Measurements from ENCODE around the gene ERAP2.
"Not testable (repeated sequence)": the region's sequence is repeated elsewhere in the genome, so short reads cannot be mapped to it uniquely, and the experiment has no call there.

ERAP2 gene

GRCh38 chr5:96927008-96927407 lies 50.7 kb downstream of the ERAP2 start:
- H3K9me3 ChIP-seq (ENCODE audit: insufficient read depth, low read depth, low read length) = no peaks in the 10 kb centered on the region
- H3K27ac ChIP-seq (ENCODE audit: low read length) = no peak overlapping the region
- H3K4me3 ChIP-seq (ENCODE audit: low read length) = no peak overlapping the region
- H3K36me3 ChIP-seq (ENCODE audit: insufficient read depth, low read depth, low read length) = no peaks in the 10 kb centered on the region
- H3K9ac ChIP-seq (ENCODE audit: low read depth, low read length) = no peak overlapping the region
- peaks cover 3% of the 10 kb centered on the region; the same call in 1 of the 2 replicates for H3K4me1 ChIP-seq (ENCODE audit: insufficient read depth, low read length)
- no peaks in the 10 kb centered on the region for H3K27me3 ChIP-seq (ENCODE audit: insufficient read depth, low read length)

- Histone ChIP-seq H3K9ac (ENCODE audit: low read depth, low read length) (no peak overlapping the region), H3K4me1 (ENCODE audit: insufficient read depth, low read length) (peaks cover 10% of the 10 kb centered on the region), H3K27me3 (ENCODE audit: insufficient read depth, low read length) (peaks cover 9% of the 10 kb centered on the region; the same call in 1 of the 2 replicates), H3K36me3 (ENCODE audit: insufficient read depth, low read depth, low read length) (no peaks in the 10 kb centered on the region), H3K27ac (ENCODE audit: low read length) (no peak overlapping the region), H3K9me3 (ENCODE audit: insufficient read depth, low read depth, low read length) (no peaks in the 10 kb centered on the region), H3K4me3 (ENCODE audit: low read length) (no peak overlapping the region)
These were observed 52.8 kb downstream of the ERAP2 start for GRCh38 chr5:96928931-96929708.

- Histone ChIP-seq H3K27me3 (ENCODE audit: insufficient read depth, low read length) (peaks cover 10% of the 10 kb centered on the region; the same call in 1 of the 2 replicates), H3K27ac (ENCODE audit: low read length) (no peak overlapping the region), H3K9ac (ENCODE audit: low read depth, low read length) (no peak overlapping the region), H3K4me1 (ENCODE audit: insufficient read depth, low read length) (peaks cover 11% of the 10 kb centered on the region), H3K9me3 (ENCODE audit: insufficient read depth, low read depth, low read length) (no peaks in the 10 kb centered on the region), H3K4me3 (ENCODE audit: low read length) (no peak overlapping the region), H3K36me3 (ENCODE audit: insufficient read depth, low read depth, low read length) (no peaks in the 10 kb centered on the region)
These were observed 53.8 kb downstream of the ERAP2 start for GRCh38 chr5:96930058-96930457.

GRCh38 chr5:96930589-96930988 lies 54.3 kb downstream of the ERAP2 start:
- peaks cover 11% of the 10 kb centered on the region for H3K4me1 ChIP-seq (ENCODE audit: insufficient read depth, low read length)
- peaks cover 10% of the 10 kb centered on the region; the same call in 1 of the 2 replicates for H3K27me3 ChIP-seq (ENCODE audit: insufficient read depth, low read length)
- no peak overlapping the region for H3K9ac ChIP-seq (ENCODE audit: low read depth, low read length)
- H3K27ac ChIP-seq (ENCODE audit: low read length) = no peak overlapping the region
- H3K4me3 ChIP-seq (ENCODE audit: low read length) = no peak overlapping the region
- H3K36me3 ChIP-seq (ENCODE audit: insufficient read depth, low read depth, low read length) = no peaks in the 10 kb centered on the region
- H3K9me3 ChIP-seq (ENCODE audit: insufficient read depth, low read depth, low read length) = no peaks in the 10 kb centered on the region

GRCh38 chr5:96931037-96931436 lies 54.7 kb downstream of the ERAP2 start:
- peaks cover 11% of the 10 kb centered on the region for H3K4me1 ChIP-seq (ENCODE audit: insufficient read depth, low read length)
- not testable (repeated sequence) for H3K9ac ChIP-seq (ENCODE audit: low read depth, low read length); H3K27ac ChIP-seq (ENCODE audit: low read length); H3K36me3 ChIP-seq (ENCODE audit: insufficient read depth, low read depth, low read length); H3K9me3 ChIP-seq (ENCODE audit: insufficient read depth, low read depth, low read length); H3K4me3 ChIP-seq (ENCODE audit: low read length); H3K27me3 ChIP-seq (ENCODE audit: insufficient read depth, low read length)

- Histone ChIP-seq H3K9me3 (ENCODE audit: insufficient read depth, low read depth, low read length) (no peaks in the 10 kb centered on the region), H3K4me3 (ENCODE audit: low read length) (no peak overlapping the region), H3K4me1 (ENCODE audit: insufficient read depth, low read length) (peaks cover 11% of the 10 kb centered on the region), H3K27me3 (ENCODE audit: insufficient read depth, low read length) (peaks cover 14% of the 10 kb centered on the region), H3K36me3 (ENCODE audit: insufficient read depth, low read depth, low read length) (no peaks in the 10 kb centered on the region), H3K27ac (ENCODE audit: low read length) (no peak overlapping the region), H3K9ac (ENCODE audit: low read depth, low read length) (no peak overlapping the region)
These were observed 55.3 kb downstream of the ERAP2 start for GRCh38 chr5:96931605-96932004.

GRCh38 chr5:96932026-96932425 lies 55.7 kb downstream of the ERAP2 start:
- H3K9me3 ChIP-seq (ENCODE audit: insufficient read depth, low read depth, low read length) = no peaks in the 10 kb centered on the region
- H3K4me3 ChIP-seq (ENCODE audit: low read length) = no peak overlapping the region
- H3K9ac ChIP-seq (ENCODE audit: low read depth, low read length) = no peak overlapping the region
- H3K36me3 ChIP-seq (ENCODE audit: insufficient read depth, low read depth, low read length) = no peaks in the 10 kb centered on the region
- H3K27me3 ChIP-seq (ENCODE audit: insufficient read depth, low read length) = peaks cover 18% of the 10 kb centered on the region
- H3K4me1 ChIP-seq (ENCODE audit: insufficient read depth, low read length) = peaks cover 11% of the 10 kb centered on the region
- no peak overlapping the region for H3K27ac ChIP-seq (ENCODE audit: low read length)

GRCh38 chr5:96933764-96934707 lies 57.7 kb downstream of the ERAP2 start:
- Histone ChIP-seq H3K4me1 (ENCODE audit: insufficient read depth, low read length) (peaks cover 11% of the 10 kb centered on the region), H3K36me3 (ENCODE audit: insufficient read depth, low read depth, low read length) (no peaks in the 10 kb centered on the region), H3K27ac (ENCODE audit: low read length) (no peak overlapping the region), H3K4me3 (ENCODE audit: low read length) (peak overlapping the region; percentile 98), H3K27me3 (ENCODE audit: insufficient read depth, low read length) (peaks cover 35% of the 10 kb centered on the region), H3K9ac (ENCODE audit: low read depth, low read length) (peak overlapping the region; percentile 54; the same call in 1 of the 2 replicates), H3K9me3 (ENCODE audit: insufficient read depth, low read depth, low read length) (no peaks in the 10 kb centered on the region)

- H3K36me3 ChIP-seq (ENCODE audit: insufficient read depth, low read depth, low read length) = no peaks in the 10 kb centered on the region
- H3K4me1 ChIP-seq (ENCODE audit: insufficient read depth, low read length) = peaks cover 11% of the 10 kb centered on the region
- H3K9me3 ChIP-seq (ENCODE audit: insufficient read depth, low read depth, low read length) = no peaks in the 10 kb centered on the region
- peaks cover 35% of the 10 kb centered on the region for H3K27me3 ChIP-seq (ENCODE audit: insufficient read depth, low read length)
- peak overlapping the region; percentile 59 for H3K27ac ChIP-seq (ENCODE audit: low read length)
- H3K9ac ChIP-seq (ENCODE audit: low read depth, low read length) = peak overlapping the region; percentile 91
- peak overlapping the region; percentile 98 for H3K4me3 ChIP-seq (ENCODE audit: low read length)
These were observed 58.6 kb downstream of the ERAP2 start for GRCh38 chr5:96934708-96935558.

GRCh38 chr5:96935559-96936430 lies 59.5 kb downstream of the ERAP2 start, which contains the start of gene LNPEP:
LNPEP (plus strand) TSS chr5:96936080; CDS start chr5:96936156, 76 bp downstream.
- Histone ChIP-seq H3K36me3 (ENCODE audit: insufficient read depth, low read depth, low read length) (no peaks in the 10 kb centered on the region), H3K9me3 (ENCODE audit: insufficient read depth, low read depth, low read length) (no peaks in the 10 kb centered on the region), H3K27me3 (ENCODE audit: insufficient read depth, low read length) (peaks cover 35% of the 10 kb centered on the region), H3K4me1 (ENCODE audit: insufficient read depth, low read length) (peaks cover 11% of the 10 kb centered on the region), H3K4me3 (ENCODE audit: low read length) (peak within 1 kb of the TSS; percentile 98), H3K27ac (ENCODE audit: low read length) (peak within 1 kb of the TSS; percentile 59), H3K9ac (ENCODE audit: low read depth, low read length) (peak within 1 kb of the TSS; percentile 91)
